Measurements from ENCODE around the gene SEMA4A. TPM values are rescaled to one million over a fixed set of nuclear protein-coding genes. Genes with fewer than 3 reads are reported as not detected.

Gene SEMA4A
- total and polyA plus RNA-seq, 9 donors = 2.1 to 9.0 (median 3.7) TPM

- no peaks in the 10 kb centered on the region for H3K27me3 ChIP-seq
- peaks cover 5% of the 10 kb centered on the region for H3K4me1 ChIP-seq (ENCODE audit: insufficient read depth)
- DNase-seq = peak in 1 of 5 donors; percentile 8
- no peaks in the 10 kb centered on the region for H3K9me3 ChIP-seq
- intact Hi-C loops (cut with DNase I) = no loop called here
- TF ChIP-seq POLR2A (IDR thresholded peaks at IDR 0.05) (no peak), EP300 (IDR thresholded peaks at IDR 0.05) (no peak), CTCF (IDR thresholded peaks at IDR 0.05) (no peak)
- H3K36me3 ChIP-seq = no peaks in the 10 kb centered on the region
- 23 to 55% (median 52%) methylated on average over 1 of the region's 1 CpG for WGBS, 3 donors
- H3K4me3 ChIP-seq = no peak overlapping the region
- no peak overlapping the region for H3K27ac ChIP-seq
These were observed 10.3 kb downstream of the SEMA4A start for GRCh38 chr1:156163712-156164111.

- WGBS, 3 donors = 20 to 54% (median 49%) methylated on average over 6 of the region's 6 CpGs
- H3K27me3 ChIP-seq = no peaks in the 10 kb centered on the region
- H3K4me1 ChIP-seq (ENCODE audit: insufficient read depth) = peaks cover 5% of the 10 kb centered on the region
- H3K9me3 ChIP-seq = no peaks in the 10 kb centered on the region
- H3K27ac ChIP-seq = no peak overlapping the region
- peak in 1 of 5 donors; percentile 24 for DNase-seq
- TF ChIP-seq POLR2A (IDR thresholded peaks at IDR 0.05) (no peak), EP300 (IDR thresholded peaks at IDR 0.05) (no peak), CTCF (IDR thresholded peaks at IDR 0.05) (no peak)
- intact Hi-C loops (cut with DNase I) = no loop called here
- H3K36me3 ChIP-seq = no peaks in the 10 kb centered on the region
- H3K4me3 ChIP-seq = no peak overlapping the region
These were observed 10.9 kb downstream of the SEMA4A start for GRCh38 chr1:156164125-156164831.

- Histone ChIP-seq H3K27me3 (no peaks in the 10 kb centered on the region), H3K9me3 (no peaks in the 10 kb centered on the region), H3K27ac (no peak overlapping the region), H3K36me3 (no peaks in the 10 kb centered on the region), H3K4me3 (no peak overlapping the region), H3K4me1 (ENCODE audit: insufficient read depth) (peaks cover 5% of the 10 kb centered on the region)
- 77 to 85% (median 82%) methylated on average over 2 of the region's 2 CpGs for WGBS, 3 donors
- no peak for TF ChIP-seq EP300 (IDR thresholded peaks at IDR 0.05)
- no peak for TF ChIP-seq CTCF (IDR thresholded peaks at IDR 0.05)
- TF ChIP-seq POLR2A (IDR thresholded peaks at IDR 0.05) = no peak
- no peak for DNase-seq
- intact Hi-C loops (cut with DNase I) = no loop called here
These were observed 11.7 kb downstream of the SEMA4A start for GRCh38 chr1:156165083-156165482.

GRCh38 chr1:156167536-156167935, 14.2 kb downstream of the SEMA4A start:
- no peak for DNase-seq
- Histone ChIP-seq H3K27ac (no peak overlapping the region), H3K36me3 (no peaks in the 10 kb centered on the region), H3K4me1 (ENCODE audit: insufficient read depth) (no peaks in the 10 kb centered on the region), H3K9me3 (no peaks in the 10 kb centered on the region), H3K4me3 (no peak overlapping the region), H3K27me3 (no peaks in the 10 kb centered on the region)
- WGBS, 3 donors = 82 to 89% (median 83%) methylated on average over 5 of the region's 5 CpGs
- TF ChIP-seq EP300 (IDR thresholded peaks at IDR 0.05) (no peak), POLR2A (IDR thresholded peaks at IDR 0.05) (no peak), CTCF (IDR thresholded peaks at IDR 0.05) (no peak)
- intact Hi-C loops (cut with DNase I) = no loop called here
